K562 (cell line): Measurements from ENCODE around the gene FAM24A. TPM values are rescaled to one million over a fixed set of nuclear protein-coding genes. Genes with fewer than 3 reads are reported as not detected.
A peak's percentile ranks its signal among the peaks of the same experiment; 100 is the strongest.

Source experiments
- ARID1B ChIP-seq: fragments of 450-650 bp; IDR thresholded peaks from 2 replicates; pipeline ENCODE4 v1.6.1; 2016; ENCODE audit warnings: antibody characterized with exemption, mild to moderate bottlenecking, inconsistent platforms
- FUS ChIP-seq: fragments of 200-400 bp; formaldehyde crosslinking; optimal IDR thresholded peaks from 2 replicates; pipeline ENCODE3; 2017; ENCODE audit warnings: low read depth, low read length
- HDAC2 ChIP-seq: fragments of 450-650 bp; IDR thresholded peaks from 2 replicates; pipeline ENCODE4 v1.6.1; 2016; ENCODE audit warnings: mild to moderate bottlenecking
- HMBOX1 ChIP-seq: sonication (generic); IDR thresholded peaks from 2 replicates; pipeline ENCODE4 v1.6.1; 2016
- HNRNPH1 ChIP-seq: fragments of 200-400 bp; formaldehyde crosslinking; optimal IDR thresholded peaks from 2 replicates; pipeline ENCODE3; 2017; ENCODE audit warnings: low read depth, mild to moderate bottlenecking, low read length, moderate library complexity
- LCOR ChIP-seq: sonication (generic); formaldehyde crosslinking; IDR thresholded peaks from 2 replicates; pipeline ENCODE4 v1.8.0; 2022; ENCODE audit warnings: mild to moderate bottlenecking, missing genetic modification reagents
- RBM34 ChIP-seq: fragments of 200-400 bp; formaldehyde crosslinking; IDR thresholded peaks from 2 replicates; pipeline ENCODE4 v1.6.1; 2018; ENCODE audit warnings: low read length, borderline replicate concordance; ENCODE audit not compliant: insufficient read depth
- RFX5 ChIP-seq: IDR thresholded peaks from 2 replicates; pipeline ENCODE4 v1.6.1; 2011; ENCODE audit warnings: low read depth, mild to moderate bottlenecking, improper control_type of control experiment, low read length
- SMAD4 ChIP-seq: fragments of 250-450 bp; sonication (Bioruptor Pico); conservative IDR thresholded peaks from 2 replicates; pipeline ENCODE4 v1.8.0; 2021; ENCODE audit warnings: inconsistent platforms, mild to moderate bottlenecking, moderate library complexity
- SPI1 ChIP-seq: IDR thresholded peaks from 2 replicates; pipeline ENCODE4 v1.6.1; 2011; ENCODE audit warnings: low read depth, low read length, control low read depth, borderline replicate concordance
- SRSF3 ChIP-seq: fragments of 200-400 bp; formaldehyde crosslinking; IDR thresholded peaks from 2 replicates; pipeline ENCODE4 v1.6.1; 2016; ENCODE audit warnings: mild to moderate bottlenecking, low read length, moderate library complexity; ENCODE audit not compliant: insufficient read depth
- TEAD1 ChIP-seq, 2 experiments: fragments of 450-650 bp in 1 of 2; sonication (generic) in 1 of 2; formaldehyde crosslinking; IDR thresholded peaks; 2 replicates each; pipeline versions ENCODE4 v1.4.0 to v1.8.0; 2020 to 2022; ENCODE audit warnings: mild to moderate bottlenecking in 2 of 2, missing genetic modification reagents in 1 of 2
- TEAD4 ChIP-seq, 2 experiments: sonication (generic) in 1 of 2; formaldehyde crosslinking in 1 of 2; IDR thresholded peaks; 2 replicates each; pipeline versions ENCODE4 v1.6.1 to v1.8.0; 2012 to 2022; ENCODE audit warnings: borderline replicate concordance in 1 of 2, inconsistent platforms in 1 of 2, low read length in 1 of 2, mild to moderate bottlenecking in 1 of 2, missing genetic modification reagents in 1 of 2
- THRB ChIP-seq: fragments of 450-650 bp; formaldehyde crosslinking; conservative IDR thresholded peaks from 2 replicates; pipeline ENCODE4 v1.4.0; 2022; ENCODE audit warnings: mild to moderate bottlenecking, missing genetic modification characterization
- TRIM25 ChIP-seq: fragments of 450-650 bp; IDR thresholded peaks from 2 replicates; pipeline ENCODE4 v1.7.0; 2016; ENCODE audit warnings: borderline replicate concordance
- U2AF2 ChIP-seq: fragments of 200-400 bp; formaldehyde crosslinking; optimal IDR thresholded peaks from 2 replicates; pipeline ENCODE3; 2017; ENCODE audit warnings: low read depth, mild to moderate bottlenecking, low read length
- ZBTB33 ChIP-seq: sonication (generic); formaldehyde crosslinking; IDR thresholded peaks from 2 replicates; pipeline ENCODE4 v1.8.1; 2023; ENCODE audit warnings: mild to moderate bottlenecking, missing genetic modification reagents
- ZFX ChIP-seq: sonication (generic); formaldehyde crosslinking; IDR thresholded peaks from 2 replicates; pipeline ENCODE4 v1.8.0; 2022; ENCODE audit warnings: mild to moderate bottlenecking, missing genetic modification reagents, moderate library complexity
- ZNF384 ChIP-seq: IDR thresholded peaks from 2 replicates; pipeline ENCODE4 v1.6.1; 2012; ENCODE audit warnings: low read depth, low read length, improper control_type of control experiment
- polyA plus RNA-seq, 8 experiments: library from polyadenylated mRNA; depleted of rRNA in 4 of 8; stranded (reverse) in 5 of 8; unstranded in 3 of 8; fragments of >200 nt; fragmentation: Nextera tagmentation in 2 of 8; fragmentation: Illumina TruSeq in 1 of 8; extraction: Ambion mirVana in 2 of 8; extraction: Trizol in 1 of 8; gene quantifications; 2 replicates each; pipeline versions ENCODE4 v1.2.1 to v1.2.3, GENCODE V29; 2011 to 2014; ENCODE audit warnings: inconsistent platforms in 1 of 8, missing spikeins in 1 of 8
- total RNA-seq, 7 experiments: library from RNA; depleted of rRNA in 6 of 7; stranded (reverse); fragments of >200 nt in 6 of 7; fragmentation: Illumina TruSeq in 2 of 7; extraction: Trizol in 2 of 7; gene quantifications; 2 replicates each; pipeline versions ENCODE4 v1.2.1 to v1.2.3, GENCODE V29; 2011 to 2021; ENCODE audit warnings: low replicate concordance in 1 of 7
- TF ChIP-seq, protein P1 (sequence below): fragments of 250-450 bp; sonication (Bioruptor Pico); IDR thresholded peaks from 2 replicates; pipeline ENCODE4 v1.8.0; 2022; ENCODE audit warnings: moderate library complexity, mild to moderate bottlenecking, inconsistent platforms

Gene FAM24A
- total and polyA plus RNA-seq, 9 of the 15 experiments (the other 6 are each of a cell fraction or from before 2014, with no cell fraction given) = not detected

GRCh38 chr10:122894261-122894944 is 16.0 kb upstream of the FAM24A start (continued):
- peak; percentile 39; the same call in 1 of the 2 replicates for TF ChIP-seq HMBOX1
- no peak for TF ChIP-seq THRB (CRISPR knock-in tag)
- TF ChIP-seq, protein P1, sequence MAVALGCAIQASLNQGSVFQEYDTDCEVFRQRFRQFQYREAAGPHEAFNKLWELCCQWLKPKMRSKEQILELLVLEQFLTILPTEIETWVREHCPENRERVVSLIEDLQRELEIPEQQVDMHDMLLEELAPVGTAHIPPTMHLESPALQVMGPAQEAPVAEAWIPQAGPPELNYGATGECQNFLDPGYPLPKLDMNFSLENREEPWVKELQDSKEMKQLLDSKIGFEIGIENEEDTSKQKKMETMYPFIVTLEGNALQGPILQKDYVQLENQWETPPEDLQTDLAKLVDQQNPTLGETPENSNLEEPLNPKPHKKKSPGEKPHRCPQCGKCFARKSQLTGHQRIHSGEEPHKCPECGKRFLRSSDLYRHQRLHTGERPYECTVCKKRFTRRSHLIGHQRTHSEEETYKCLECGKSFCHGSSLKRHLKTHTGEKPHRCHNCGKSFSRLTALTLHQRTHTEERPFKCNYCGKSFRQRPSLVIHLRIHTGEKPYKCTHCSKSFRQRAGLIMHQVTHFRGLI (CRISPR knock-in tag) = no peak
- no peak for TF ChIP-seq SPI1
- peak; percentile 71; the same call in 1 of the 2 replicates for TF ChIP-seq SMAD4 (CRISPR knock-in tag)
- TF ChIP-seq RFX5 = no peak
- TF ChIP-seq ZBTB33 (CRISPR knock-in tag) = no peak
- no peak for TF ChIP-seq U2AF2
- 0 out of 2 replicates have a peak, but pooled peaks have one; percentile 17 for TF ChIP-seq ZNF384
- TF ChIP-seq HDAC2 = 0 out of 2 replicates have a peak, but pooled peaks have one; percentile 20
- TF ChIP-seq LCOR (CRISPR knock-in tag) = no peak
- TF ChIP-seq ARID1B = 0 out of 2 replicates have a peak, but pooled peaks have one; percentile 34
- no peak for TF ChIP-seq RBM34
- TF ChIP-seq HNRNPH1 = no peak
- TF ChIP-seq TEAD4 (IDR thresholded peaks at IDR 0.05; ENCODE audit: low read length) = no peak
- TF ChIP-seq TEAD4 (CRISPR knock-in tag; IDR thresholded peaks at IDR 0.05; ENCODE audit: borderline replicate concordance) = no peak
- TF ChIP-seq TRIM25 = no peak
- no peak for TF ChIP-seq TEAD1 (CRISPR knock-in tag; IDR thresholded peaks at IDR 0.05)
- no peak for TF ChIP-seq SRSF3
- no peak for TF ChIP-seq ZFX (CRISPR knock-in tag)
- TF ChIP-seq FUS = no peak
